Activated naive CD4-positive, alpha-beta T cell treated with anti-CD3 and anti-CD28 coated beads, Interleukin-2, amount 50 U/mL, for 72 hours (primary cell): ENCODE measurements around the gene NEURL1. TPM values are rescaled to one million over a fixed set of nuclear protein-coding genes. Genes with fewer than 3 reads are reported as not detected.
A peak's percentile ranks its signal among the peaks of the same experiment; 100 is the strongest.

Experiments
- ATAC-seq, 2 donors: fragments of 150-1000 bp; cut with Tn5 transposase; 2 replicates each; pipeline ENCODE4 v1.10.0; 2021; ENCODE audit warnings: mild to moderate bottlenecking in 2 of 2, moderate library complexity in 2 of 2
- DNase-seq, 2 donors: peaks; one replicate each; pipeline ENCODE4 v3.0.0; 2021 to 2022; ENCODE audit warnings: low spot score in 2 of 2
- H3K27ac Mint-ChIP-seq, 2 donors: one replicate each; pipeline ENCODE4 v1.8.0; 2022; ENCODE audit warnings: mild to moderate bottlenecking in 2 of 2, mixed read lengths in 2 of 2
- H3K36me3 Mint-ChIP-seq, 2 donors: one replicate each; pipeline ENCODE4 v1.8.0; 2022; ENCODE audit warnings: mixed read lengths in 2 of 2
- H3K9me3 Mint-ChIP-seq, 2 donors: one replicate each; pipeline ENCODE4 v1.8.0; 2022; ENCODE audit warnings: mixed read lengths in 2 of 2
- total RNA-seq, 2 donors: library from RNA; stranded (reverse); gene quantifications; one replicate each; pipeline ENCODE4 v1.2.3, GENCODE V29; 2022

Gene NEURL1
- total RNA-seq, 2 donors from 2014 or later = 0.87 to 2.4 TPM

DNA sequence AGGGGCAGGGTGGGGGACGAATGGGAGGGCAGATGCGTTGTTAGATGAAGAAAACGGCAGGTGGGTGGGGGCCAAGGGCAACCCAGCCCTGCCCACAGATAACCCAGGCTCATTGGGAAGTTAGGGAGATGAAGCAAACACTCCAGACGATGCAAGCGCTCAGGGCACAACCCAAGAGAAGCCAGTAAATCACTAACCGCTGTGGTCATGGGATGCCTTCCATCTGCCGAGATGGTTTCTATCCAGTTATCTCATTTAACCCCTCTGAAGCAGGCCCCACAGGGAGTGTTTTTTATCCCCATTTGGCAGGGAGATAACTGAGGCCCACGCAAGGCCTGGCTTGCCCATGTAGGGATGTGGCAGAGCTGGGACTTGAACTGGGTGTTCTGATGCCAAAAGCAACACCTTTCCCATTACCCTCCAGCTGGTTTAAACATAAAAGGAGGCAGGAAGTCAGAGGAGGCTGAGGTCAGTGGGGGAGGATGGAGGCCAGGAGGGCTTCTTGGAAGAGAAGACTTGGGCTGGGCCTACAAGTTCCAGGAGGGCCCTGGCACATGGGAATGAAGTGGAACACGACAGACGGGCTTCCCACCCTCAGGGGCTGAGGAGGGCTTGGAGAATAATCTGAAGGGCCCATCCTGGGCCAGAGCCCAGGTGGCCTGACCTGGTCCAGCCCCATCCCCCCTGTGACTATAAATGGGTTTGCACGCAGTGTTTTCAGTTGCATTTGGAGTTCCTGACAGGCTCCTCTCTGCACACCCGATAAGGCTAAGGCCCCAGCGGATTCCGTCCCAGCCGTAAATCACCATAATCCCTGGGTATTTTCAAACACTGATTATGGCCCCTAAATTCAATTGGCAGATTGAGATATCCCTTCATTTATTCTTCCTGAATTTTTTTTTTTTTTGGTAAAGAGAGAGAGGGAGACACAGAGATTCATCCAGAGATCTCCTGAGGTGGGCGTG lies 80.9 kb downstream of the NEURL1 start:
- ATAC-seq = no peak
- H3K36me3 Mint-ChIP-seq = no peaks in the 10 kb centered on the region
- H3K27ac Mint-ChIP-seq = peak overlapping the region in 1 of 2 donors; percentile 55
- no peaks in the 10 kb centered on the region for H3K9me3 Mint-ChIP-seq
- no peak for DNase-seq

- DNase-seq = no peak
- Mint-ChIP-seq H3K27ac (no peak overlapping the region), H3K36me3 (no peaks in the 10 kb centered on the region), H3K9me3 (no peaks in the 10 kb centered on the region)
- no peak for ATAC-seq
Measured at GRCh38 chr10:103575416-103576075, 82.0 kb downstream of the NEURL1 start.

GRCh38 chr10:103576076-103576471 lies 82.6 kb downstream of the NEURL1 start:
- ATAC-seq (no peak), DNase-seq (no peak)
- H3K36me3 Mint-ChIP-seq = no peaks in the 10 kb centered on the region
- no peak overlapping the region for H3K27ac Mint-ChIP-seq
- H3K9me3 Mint-ChIP-seq = no peaks in the 10 kb centered on the region

GRCh38 chr10:103576862-103577261 lies 83.4 kb downstream of the NEURL1 start:
- H3K27ac Mint-ChIP-seq = no peak overlapping the region
- DNase-seq = no peak
- H3K36me3 Mint-ChIP-seq = no peaks in the 10 kb centered on the region

DNA sequence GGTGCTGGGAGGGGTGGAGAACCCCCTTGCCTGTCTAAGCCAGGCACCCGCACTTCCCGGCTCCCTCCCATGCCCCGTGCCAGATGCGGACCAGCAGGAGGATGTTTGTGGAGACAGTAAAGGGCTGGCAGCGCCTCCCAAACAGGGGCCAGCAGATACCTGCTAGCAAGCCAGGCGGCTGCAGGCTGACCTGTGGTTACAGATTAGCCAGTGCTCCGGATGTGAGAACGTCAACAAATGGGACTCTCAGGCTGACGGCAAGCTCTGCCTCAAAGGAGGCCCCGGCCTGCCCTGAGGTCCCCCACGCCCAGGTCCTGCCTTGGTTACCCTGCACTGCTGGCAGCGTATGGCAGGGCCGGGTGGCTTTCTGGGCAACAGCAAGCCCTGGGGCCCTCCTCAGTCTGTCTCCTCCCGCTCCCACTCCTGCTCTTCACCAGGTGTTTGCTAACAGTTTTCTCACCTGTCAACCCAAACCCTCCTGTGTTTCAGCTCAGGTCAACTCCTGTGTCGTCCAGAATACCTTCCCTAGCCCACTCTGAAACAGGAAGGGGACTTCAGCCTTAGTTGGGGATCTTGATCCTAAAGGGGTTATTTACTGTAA lies 85.4 kb downstream of the NEURL1 start:
- no peaks in the 10 kb centered on the region for H3K9me3 Mint-ChIP-seq
- ATAC-seq (no peak), DNase-seq (no peak)
- no peaks in the 10 kb centered on the region for H3K36me3 Mint-ChIP-seq
- H3K27ac Mint-ChIP-seq = no peak overlapping the region

More at GRCh38 chr10:103576862-103577261, 83.4 kb downstream of the NEURL1 start:
- ATAC-seq = no peak
- no peaks in the 10 kb centered on the region for H3K9me3 Mint-ChIP-seq

GRCh38 chr10:103580011-103580410 lies 86.5 kb downstream of the NEURL1 start:
- no peak for DNase-seq
- H3K9me3 Mint-ChIP-seq = no peaks in the 10 kb centered on the region
- ATAC-seq = no peak
- H3K36me3 Mint-ChIP-seq = no peaks in the 10 kb centered on the region
- no peak overlapping the region for H3K27ac Mint-ChIP-seq

- ATAC-seq = no peak
- H3K36me3 Mint-ChIP-seq = no peaks in the 10 kb centered on the region
- no peaks in the 10 kb centered on the region for H3K9me3 Mint-ChIP-seq
- DNase-seq = no peak
- no peak overlapping the region for H3K27ac Mint-ChIP-seq
Measured at GRCh38 chr10:103580430-103580829, 86.9 kb downstream of the NEURL1 start.

DNA sequence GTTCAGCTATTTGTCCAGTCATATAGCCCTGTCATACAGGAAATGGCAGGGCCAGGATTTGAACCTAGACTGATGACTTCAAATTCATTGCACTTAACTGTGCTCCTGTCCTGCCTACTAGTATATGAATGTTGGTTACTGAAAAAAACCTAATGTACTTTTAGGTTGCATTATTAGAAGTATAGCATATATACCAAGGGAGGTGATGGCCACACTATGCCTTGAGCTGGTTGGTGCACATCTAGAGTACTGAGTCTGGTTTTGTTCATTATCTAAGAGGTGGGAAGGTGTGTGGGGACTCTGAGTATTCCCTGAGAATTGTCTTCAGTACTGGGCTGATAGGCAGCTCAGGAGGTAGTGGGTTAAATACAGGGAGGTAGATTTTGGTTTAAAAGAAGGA lies 88.0 kb downstream of the NEURL1 start:
- no peak for ATAC-seq

DNA sequence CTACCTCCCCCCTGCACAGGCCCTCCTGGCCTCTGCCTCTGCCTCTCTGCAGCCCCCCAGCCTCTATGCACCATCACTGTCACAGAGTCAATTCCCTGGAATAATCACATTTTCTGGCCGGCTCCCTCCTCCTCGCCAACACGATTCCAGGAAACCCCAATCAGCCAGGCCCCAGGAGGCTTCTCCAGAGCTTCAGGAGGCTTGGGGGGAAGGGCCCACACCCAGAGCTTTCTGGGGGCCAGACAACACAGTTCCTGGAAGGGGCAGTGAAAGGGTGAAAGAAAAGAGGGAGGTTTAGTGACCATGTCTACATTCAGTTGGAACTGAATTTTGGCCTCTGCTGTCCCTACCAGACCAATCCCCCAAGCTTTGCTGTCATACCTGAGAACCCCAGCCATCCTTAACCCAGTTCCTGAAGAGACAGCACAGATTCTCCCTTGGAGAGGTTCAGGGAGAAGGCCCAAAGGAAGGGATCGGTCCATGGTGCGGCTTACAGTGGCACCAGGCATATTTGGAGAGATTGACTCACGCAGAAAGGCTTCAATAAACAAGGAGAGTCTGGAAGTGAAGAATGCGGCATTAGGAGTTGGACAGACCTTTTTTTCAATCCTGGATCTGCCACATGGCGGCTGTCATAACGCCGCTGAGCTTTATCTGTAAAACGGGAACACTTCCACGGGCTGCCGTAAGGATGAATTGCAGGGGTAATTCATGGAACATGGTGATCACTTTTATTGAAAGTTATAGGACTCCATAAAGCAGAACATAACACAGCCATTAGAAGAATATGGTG lies 89.0 kb downstream of the NEURL1 start:
- ATAC-seq (no peak), DNase-seq (no peak)
- H3K27ac Mint-ChIP-seq = no peak overlapping the region
- H3K9me3 Mint-ChIP-seq = no peaks in the 10 kb centered on the region
- H3K36me3 Mint-ChIP-seq = no peaks in the 10 kb centered on the region

More for the DNA sequence above, 88.0 kb downstream of the NEURL1 start:
- no peak for DNase-seq
- Mint-ChIP-seq H3K27ac (no peak overlapping the region), H3K36me3 (no peaks in the 10 kb centered on the region), H3K9me3 (no peaks in the 10 kb centered on the region)

- no peaks in the 10 kb centered on the region for H3K9me3 Mint-ChIP-seq
Measured at GRCh38 chr10:103583871-103584215, 90.3 kb downstream of the NEURL1 start.

DNA sequence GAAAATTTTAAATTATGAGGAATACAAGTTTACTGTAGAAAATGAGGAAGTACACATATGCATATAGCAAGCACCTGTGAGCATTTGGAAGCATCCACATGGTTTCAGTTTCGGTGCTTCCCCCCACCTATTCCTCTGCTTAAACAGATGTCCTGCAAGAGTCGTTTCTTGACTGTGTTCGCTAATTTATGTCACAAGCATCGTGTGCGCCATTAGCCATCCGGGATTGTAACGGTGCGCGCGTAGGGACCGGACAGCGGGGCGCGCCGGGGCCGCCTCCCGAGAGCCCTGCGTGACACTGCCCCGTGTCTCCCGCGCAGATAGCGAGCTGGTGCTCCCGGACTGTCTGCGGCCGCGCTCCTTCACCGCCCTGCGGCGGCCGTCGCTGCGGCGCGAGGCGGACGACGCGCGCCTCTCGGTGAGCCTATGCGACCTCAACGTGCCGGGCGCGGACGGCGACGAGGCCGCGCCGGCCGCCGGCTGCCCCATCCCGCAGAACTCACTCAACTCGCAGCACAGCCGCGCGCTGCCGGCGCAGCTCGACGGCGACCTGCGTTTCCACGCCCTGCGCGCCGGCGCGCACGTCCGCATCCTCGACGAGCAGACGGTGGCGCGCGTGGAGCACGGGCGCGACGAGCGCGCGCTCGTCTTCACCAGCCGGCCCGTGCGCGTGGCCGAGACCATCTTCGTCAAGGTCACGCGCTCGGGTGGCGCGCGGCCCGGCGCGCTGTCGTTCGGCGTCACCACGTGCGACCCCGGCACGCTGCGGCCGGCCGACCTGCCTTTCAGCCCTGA lies 90.9 kb downstream of the NEURL1 start:
- peak in 1 of 2 donors; percentile 39 for DNase-seq
- H3K36me3 Mint-ChIP-seq = no peaks in the 10 kb centered on the region
- peak; percentile 76 to 79 for ATAC-seq
- H3K9me3 Mint-ChIP-seq = no peaks in the 10 kb centered on the region
- peak overlapping the region; percentile 66 to 91 for H3K27ac Mint-ChIP-seq

More at GRCh38 chr10:103583871-103584215, 90.3 kb downstream of the NEURL1 start:
- DNase-seq (no peak), ATAC-seq (peak; percentile 17 to 21)
- peak overlapping the region; percentile 66 to 91 for H3K27ac Mint-ChIP-seq
- no peaks in the 10 kb centered on the region for H3K36me3 Mint-ChIP-seq

DNA sequence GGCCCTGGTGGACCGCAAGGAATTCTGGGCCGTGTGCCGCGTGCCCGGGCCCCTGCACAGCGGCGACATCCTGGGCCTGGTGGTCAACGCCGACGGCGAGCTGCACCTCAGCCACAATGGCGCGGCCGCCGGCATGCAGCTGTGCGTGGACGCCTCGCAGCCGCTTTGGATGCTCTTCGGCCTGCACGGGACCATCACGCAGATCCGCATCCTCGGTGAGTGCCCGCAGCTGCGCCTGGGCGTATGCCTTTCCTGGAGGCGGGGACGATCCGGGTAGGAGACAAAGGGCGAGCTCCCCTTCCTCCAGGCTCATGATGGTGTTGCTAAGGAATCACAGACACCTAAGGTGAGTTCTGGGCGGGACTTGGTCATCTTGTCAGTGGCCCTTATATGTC lies 91.5 kb downstream of the NEURL1 start:
- Mint-ChIP-seq H3K27ac (peak overlapping the region in 1 of 2 donors; percentile 29), H3K36me3 (no peaks in the 10 kb centered on the region), H3K9me3 (no peaks in the 10 kb centered on the region)
- DNase-seq (no peak), ATAC-seq (no peak)

GRCh38 chr10:103587073-103587472 lies 93.6 kb downstream of the NEURL1 start:
- Mint-ChIP-seq H3K36me3 (no peaks in the 10 kb centered on the region), H3K9me3 (no peaks in the 10 kb centered on the region), H3K27ac (no peak overlapping the region)
- ATAC-seq = no peak
- no peak for DNase-seq

DNA sequence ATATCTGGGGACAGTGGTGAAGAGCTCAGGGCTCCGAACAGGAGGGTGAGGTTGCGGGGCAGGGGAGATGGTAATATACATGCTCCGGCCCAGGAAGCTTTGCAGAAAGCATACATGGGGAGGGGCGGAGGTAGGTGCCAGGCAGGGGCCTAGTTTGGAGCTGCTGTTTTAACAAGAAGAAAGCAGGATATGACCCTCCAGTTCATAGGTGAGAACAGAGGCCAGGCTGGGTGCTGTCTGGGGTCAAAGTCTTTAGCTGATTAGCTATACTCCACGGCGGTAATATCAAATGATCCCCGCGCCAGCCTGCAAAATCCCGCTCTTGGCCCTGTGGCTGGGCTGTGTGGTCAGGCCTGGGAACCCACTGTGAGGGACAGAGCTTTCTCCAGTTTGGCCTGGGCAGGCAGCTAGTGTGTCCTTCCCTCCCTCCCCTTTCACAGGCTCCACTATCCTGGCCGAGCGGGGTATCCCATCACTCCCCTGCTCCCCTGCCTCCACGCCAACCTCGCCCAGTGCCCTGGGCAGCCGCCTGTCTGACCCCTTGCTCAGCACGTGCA lies 95.6 kb downstream of the NEURL1 start:
- no peak for DNase-seq

GRCh38 chr10:103590060-103590459 lies 96.6 kb downstream of the NEURL1 start:
- H3K36me3 Mint-ChIP-seq = no peaks in the 10 kb centered on the region
- no peak for ATAC-seq
- H3K27ac Mint-ChIP-seq = no peak overlapping the region
- DNase-seq = no peak
- no peaks in the 10 kb centered on the region for H3K9me3 Mint-ChIP-seq

More for the DNA sequence above, 95.6 kb downstream of the NEURL1 start:
- Mint-ChIP-seq H3K27ac (peak overlapping the region in 1 of 2 donors; percentile 63), H3K9me3 (no peaks in the 10 kb centered on the region), H3K36me3 (no peaks in the 10 kb centered on the region)
- no peak for ATAC-seq
